ENCODE results near the gene PSPN.

The PSPN gene

DNA sequence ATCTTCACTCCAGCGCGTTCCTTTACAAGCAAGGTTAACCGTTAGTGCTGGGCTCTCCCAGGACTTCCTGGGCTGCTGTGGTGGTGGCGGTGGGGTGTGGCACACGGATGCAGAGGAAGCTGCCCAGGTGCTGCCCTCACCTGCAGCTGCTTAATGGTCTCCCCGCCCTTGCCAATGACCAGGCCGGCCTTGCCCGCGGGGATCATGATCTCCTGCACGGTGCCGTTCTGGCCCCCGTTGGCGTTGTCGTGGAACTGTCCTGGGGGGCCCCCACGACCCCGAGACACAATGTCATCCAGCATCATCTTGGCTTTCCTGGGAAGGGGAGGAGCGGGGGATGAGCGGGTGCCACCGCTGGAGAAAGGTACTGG, 42.8 kb upstream of the PSPN start:
- DNase-seq (ENCODE audit: low read depth), result no peak
- H3K4me3 ChIP-seq (ENCODE audit: control insufficient read depth, low read depth, low read length), result no peak overlapping the region
- TF ChIP-seq, protein P1, sequence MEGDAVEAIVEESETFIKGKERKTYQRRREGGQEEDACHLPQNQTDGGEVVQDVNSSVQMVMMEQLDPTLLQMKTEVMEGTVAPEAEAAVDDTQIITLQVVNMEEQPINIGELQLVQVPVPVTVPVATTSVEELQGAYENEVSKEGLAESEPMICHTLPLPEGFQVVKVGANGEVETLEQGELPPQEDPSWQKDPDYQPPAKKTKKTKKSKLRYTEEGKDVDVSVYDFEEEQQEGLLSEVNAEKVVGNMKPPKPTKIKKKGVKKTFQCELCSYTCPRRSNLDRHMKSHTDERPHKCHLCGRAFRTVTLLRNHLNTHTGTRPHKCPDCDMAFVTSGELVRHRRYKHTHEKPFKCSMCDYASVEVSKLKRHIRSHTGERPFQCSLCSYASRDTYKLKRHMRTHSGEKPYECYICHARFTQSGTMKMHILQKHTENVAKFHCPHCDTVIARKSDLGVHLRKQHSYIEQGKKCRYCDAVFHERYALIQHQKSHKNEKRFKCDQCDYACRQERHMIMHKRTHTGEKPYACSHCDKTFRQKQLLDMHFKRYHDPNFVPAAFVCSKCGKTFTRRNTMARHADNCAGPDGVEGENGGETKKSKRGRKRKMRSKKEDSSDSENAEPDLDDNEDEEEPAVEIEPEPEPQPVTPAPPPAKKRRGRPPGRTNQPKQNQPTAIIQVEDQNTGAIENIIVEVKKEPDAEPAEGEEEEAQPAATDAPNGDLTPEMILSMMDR (conservative IDR thresholded peaks at IDR 0.05; ENCODE audit: control insufficient read depth, insufficient read depth, low read depth, low read length), result no peak

DNA sequence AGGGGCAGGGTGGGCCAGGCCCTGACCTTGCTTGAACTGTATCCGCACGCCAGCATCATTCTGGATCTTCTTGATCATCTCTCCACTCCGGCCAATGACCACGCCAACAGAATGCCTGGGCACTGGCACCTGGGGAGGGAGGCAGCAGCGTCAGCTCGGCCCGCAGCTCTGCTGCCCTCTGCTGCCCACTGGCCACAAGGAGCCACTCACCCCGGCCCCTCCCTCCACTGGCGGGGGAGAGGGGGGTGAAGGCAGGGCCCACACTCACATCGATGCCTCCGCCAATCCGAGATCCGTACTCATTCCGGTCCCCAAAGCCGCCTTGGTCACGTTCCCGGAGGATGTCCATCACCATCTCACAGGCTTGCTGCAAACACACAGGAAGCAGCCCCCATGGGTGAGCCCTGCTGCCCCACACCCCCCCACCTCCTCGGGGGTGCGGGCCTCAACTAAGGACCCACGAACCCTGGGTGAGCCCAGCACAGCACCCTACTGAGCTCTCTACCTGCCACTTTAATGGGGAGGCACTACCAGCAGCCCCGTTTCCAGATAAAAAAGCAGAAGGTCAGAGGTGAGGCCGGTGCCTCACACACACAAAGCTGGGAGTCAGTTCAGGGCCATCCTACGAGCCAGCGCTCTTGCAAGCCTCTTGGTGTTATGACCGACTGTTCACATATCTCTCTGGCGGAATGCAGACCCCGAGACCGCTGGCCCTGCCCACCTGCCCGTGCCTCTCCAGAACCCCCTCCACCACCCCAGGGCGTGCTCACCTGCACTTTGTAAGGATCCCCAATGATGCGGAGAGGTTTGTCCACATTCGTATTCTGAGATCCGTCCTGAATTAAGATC, 42.2 kb upstream of the PSPN start:
- TF ChIP-seq, protein P1 (conservative IDR thresholded peaks at IDR 0.05; ENCODE audit: control insufficient read depth, insufficient read depth, low read depth, low read length), result peak; percentile 46
- DNase-seq (ENCODE audit: low read depth), result peak; percentile 41

DNA sequence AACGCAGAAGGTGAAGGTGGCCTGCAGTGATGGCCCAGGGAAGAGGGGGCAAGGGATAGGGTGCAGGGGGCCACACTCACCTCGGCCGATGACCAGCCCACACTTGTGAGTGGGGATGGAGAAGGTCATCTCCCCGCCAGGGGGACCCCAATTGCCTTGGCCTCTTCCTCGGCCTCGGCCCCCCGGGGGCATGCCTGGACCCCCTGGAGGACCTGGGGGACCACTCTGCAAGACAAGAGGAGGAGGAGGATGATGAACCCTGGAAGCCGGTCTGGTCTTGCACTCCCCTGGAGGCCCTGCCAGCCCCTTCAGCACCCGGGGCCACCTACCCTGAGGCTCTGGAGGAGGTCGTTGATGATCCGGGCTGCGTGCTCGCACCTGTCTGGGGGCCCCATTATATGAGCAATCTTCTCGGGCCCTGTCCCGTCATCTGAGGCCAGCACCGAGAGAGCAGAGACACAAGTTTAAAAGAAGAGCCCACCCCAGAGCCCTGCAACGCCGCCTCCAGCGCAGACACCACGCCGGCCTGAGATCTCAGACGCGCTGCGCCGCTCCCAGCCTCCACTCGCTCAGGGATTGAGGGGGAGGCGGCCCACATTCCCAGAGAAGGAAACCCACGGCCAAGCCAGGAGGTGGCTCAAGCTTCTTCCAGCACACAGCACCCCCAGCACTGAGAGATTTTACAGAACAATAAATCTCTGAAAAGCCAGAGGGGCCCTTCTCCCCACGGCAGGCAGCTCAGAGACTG, 41.1 kb upstream of the PSPN start:
- H3K4me3 ChIP-seq (ENCODE audit: control insufficient read depth, low read depth, low read length), result no peak overlapping the region
- TF ChIP-seq, protein P1 (conservative IDR thresholded peaks at IDR 0.05; ENCODE audit: control insufficient read depth, insufficient read depth, low read depth, low read length), result no peak
- DNase-seq (ENCODE audit: low read depth), result no peak

More for the DNA sequence above, 42.2 kb upstream of the PSPN start:
- H3K4me3 ChIP-seq (ENCODE audit: control insufficient read depth, low read depth, low read length), result no peak overlapping the region

DNA sequence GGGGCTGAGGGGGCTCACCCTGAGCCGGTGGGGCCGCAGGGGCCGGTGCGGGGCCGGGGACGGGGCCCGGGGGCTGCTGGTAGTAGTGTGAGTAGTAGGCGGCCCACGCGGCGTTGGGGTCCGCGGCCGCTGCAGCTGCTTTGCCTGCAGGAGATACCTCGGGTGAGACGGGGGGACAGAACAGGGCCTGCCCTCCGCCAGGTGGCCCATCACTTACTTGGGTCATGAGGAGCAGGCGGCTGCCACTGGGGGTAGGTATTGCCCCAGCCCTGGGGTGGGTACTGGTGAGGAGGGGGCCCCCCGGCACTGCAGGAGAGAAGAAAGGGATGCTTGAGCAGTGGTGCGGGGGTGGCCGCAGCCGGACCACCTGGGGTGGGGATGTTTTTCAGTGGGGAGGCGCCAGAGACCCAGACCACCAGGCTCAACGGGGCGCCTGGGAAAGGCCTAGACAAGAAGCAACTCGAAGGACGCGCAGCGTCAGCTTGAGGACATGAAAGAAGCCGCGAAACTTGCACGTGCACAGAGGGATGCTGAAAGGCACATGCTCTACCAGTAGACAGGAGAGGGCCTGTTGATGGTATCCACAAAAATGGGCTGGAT, 40.0 kb upstream of the PSPN start:
- H3K4me3 ChIP-seq (ENCODE audit: control insufficient read depth, low read depth, low read length), result no peak overlapping the region
- TF ChIP-seq, protein P1 (conservative IDR thresholded peaks at IDR 0.05; ENCODE audit: control insufficient read depth, insufficient read depth, low read depth, low read length), result no peak
- DNase-seq (ENCODE audit: low read depth), result no peak

DNA sequence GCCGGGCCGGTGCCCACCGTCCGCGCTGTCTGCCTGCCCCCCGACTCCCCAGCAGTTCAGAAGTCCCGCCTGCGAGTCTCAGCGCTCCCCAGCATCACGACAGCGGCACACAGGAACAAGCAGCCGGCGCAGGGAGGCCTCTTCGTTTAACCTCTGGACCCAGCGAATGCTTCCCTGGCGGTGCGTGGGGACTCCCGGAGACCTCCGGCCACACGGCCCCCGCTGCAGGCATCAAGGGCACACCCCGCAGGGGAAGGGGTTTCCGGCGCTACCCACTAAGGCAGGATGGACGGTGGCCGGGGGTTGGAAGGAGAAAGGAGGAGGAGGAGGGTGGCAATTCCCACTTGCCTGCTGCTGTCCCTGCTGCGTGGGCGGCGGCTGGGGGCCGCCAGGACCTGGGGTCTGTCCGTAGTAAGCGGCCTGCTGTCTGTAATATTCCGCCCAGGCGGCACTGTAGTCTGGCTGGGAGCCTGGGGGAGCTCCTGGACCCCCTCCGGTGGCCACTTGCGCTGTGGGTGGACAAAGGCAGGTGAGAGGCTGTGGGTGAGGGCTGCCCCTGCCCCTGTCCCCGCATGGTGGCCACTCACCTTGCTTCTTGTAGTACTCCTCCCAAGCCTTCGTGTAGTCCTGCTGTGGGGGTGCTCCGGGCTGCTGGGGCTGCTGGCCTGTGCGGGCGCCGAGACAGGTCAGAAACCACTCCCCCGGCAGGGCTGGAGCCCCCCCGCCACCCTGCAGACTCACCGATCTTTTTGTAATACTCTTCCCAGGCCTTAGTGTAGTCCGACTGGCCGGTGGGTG, 39.3 kb upstream of the PSPN start:
- TF ChIP-seq, protein P1 (conservative IDR thresholded peaks at IDR 0.05; ENCODE audit: control insufficient read depth, insufficient read depth, low read depth, low read length), result no peak
- DNase-seq (ENCODE audit: low read depth), result no peak
- no peak overlapping the region for H3K4me3 ChIP-seq (ENCODE audit: control insufficient read depth, low read depth, low read length)

Measured in fibroblast of mammary gland (primary cell).